ENCODE results near the gene CALHM1. TPM values are rescaled to one million over a fixed set of nuclear protein-coding genes. Genes with fewer than 3 reads are reported as not detected.

CALHM1 gene
- total RNA-seq, 1 donor from 2014 or later, result not detected

- TF ChIP-seq, protein P1, sequence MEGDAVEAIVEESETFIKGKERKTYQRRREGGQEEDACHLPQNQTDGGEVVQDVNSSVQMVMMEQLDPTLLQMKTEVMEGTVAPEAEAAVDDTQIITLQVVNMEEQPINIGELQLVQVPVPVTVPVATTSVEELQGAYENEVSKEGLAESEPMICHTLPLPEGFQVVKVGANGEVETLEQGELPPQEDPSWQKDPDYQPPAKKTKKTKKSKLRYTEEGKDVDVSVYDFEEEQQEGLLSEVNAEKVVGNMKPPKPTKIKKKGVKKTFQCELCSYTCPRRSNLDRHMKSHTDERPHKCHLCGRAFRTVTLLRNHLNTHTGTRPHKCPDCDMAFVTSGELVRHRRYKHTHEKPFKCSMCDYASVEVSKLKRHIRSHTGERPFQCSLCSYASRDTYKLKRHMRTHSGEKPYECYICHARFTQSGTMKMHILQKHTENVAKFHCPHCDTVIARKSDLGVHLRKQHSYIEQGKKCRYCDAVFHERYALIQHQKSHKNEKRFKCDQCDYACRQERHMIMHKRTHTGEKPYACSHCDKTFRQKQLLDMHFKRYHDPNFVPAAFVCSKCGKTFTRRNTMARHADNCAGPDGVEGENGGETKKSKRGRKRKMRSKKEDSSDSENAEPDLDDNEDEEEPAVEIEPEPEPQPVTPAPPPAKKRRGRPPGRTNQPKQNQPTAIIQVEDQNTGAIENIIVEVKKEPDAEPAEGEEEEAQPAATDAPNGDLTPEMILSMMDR (conservative IDR thresholded peaks at IDR 0.05; ENCODE audit: low read depth, low read length), result no peak
- no peak overlapping the region for H3K4me3 ChIP-seq (ENCODE audit: low read depth, low read length)
- DNase-seq (ENCODE audit: low read depth), result no peak
Measured at GRCh38 chr10:103473261-103473671, 14.6 kb upstream of the CALHM1 start.

GRCh38 chr10:103472005-103472404 is 13.3 kb upstream of the CALHM1 start:
- DNase-seq (ENCODE audit: low read depth), result no peak
- no peak overlapping the region for H3K4me3 ChIP-seq (ENCODE audit: low read depth, low read length)
- TF ChIP-seq, protein P1 (conservative IDR thresholded peaks at IDR 0.05; ENCODE audit: low read depth, low read length), result no peak

- TF ChIP-seq, protein P1 (conservative IDR thresholded peaks at IDR 0.05; ENCODE audit: low read depth, low read length), result no peak
- no peak for DNase-seq (ENCODE audit: low read depth)
- no peak overlapping the region for H3K4me3 ChIP-seq (ENCODE audit: low read depth, low read length)
Measured at GRCh38 chr10:103470761-103471653, 12.3 kb upstream of the CALHM1 start.

DNA sequence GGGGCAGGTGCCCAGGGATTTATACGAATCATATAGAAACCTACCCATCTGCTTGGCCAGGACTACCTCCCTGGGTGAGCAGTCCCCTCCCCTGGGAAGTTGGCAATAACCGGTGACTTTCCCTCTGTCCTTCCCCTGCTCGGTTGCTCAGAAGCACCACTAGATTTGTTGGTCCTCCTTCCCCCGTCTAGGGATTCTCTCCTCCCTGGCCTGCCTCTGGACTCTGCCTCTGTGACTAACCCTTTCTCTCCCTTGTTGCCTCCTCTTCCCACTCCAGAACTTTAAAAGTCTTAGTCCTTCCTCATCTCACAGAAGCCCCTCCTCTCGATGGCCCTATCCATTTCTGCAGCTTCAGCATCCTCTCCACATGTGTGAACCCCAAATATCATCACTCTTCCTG is 10.5 kb upstream of the CALHM1 start:
- no peak overlapping the region for H3K4me3 ChIP-seq (ENCODE audit: low read depth, low read length)
- TF ChIP-seq, protein P1 (conservative IDR thresholded peaks at IDR 0.05; ENCODE audit: low read depth, low read length), result no peak
- DNase-seq (ENCODE audit: low read depth), result no peak

GRCh38 chr10:103467406-103467805 is 8.7 kb upstream of the CALHM1 start:
- no peak overlapping the region for H3K4me3 ChIP-seq (ENCODE audit: low read depth, low read length)
- TF ChIP-seq, protein P1 (conservative IDR thresholded peaks at IDR 0.05; ENCODE audit: low read depth, low read length), result no peak
- no peak for DNase-seq (ENCODE audit: low read depth)

- DNase-seq (ENCODE audit: low read depth), result no peak
- TF ChIP-seq, protein P1 (conservative IDR thresholded peaks at IDR 0.05; ENCODE audit: low read depth, low read length), result no peak
- no peak overlapping the region for H3K4me3 ChIP-seq (ENCODE audit: low read depth, low read length)
Measured at GRCh38 chr10:103466734-103467133, 8.0 kb upstream of the CALHM1 start.

Measured in epithelial cell of proximal tubule (primary cell).